Amygdala (tissue), 56 donors: Measurements from ENCODE around the gene HABP4.

Experiments
- DNase-seq, 56 donors: peaks; one replicate each; lab custom pipeline; 2025; lab: John Stamatoyannopoulos, UW

Gene HABP4

GRCh38 chr9:96449845-96450612, at the start of gene HABP4:
Gene HABP4, plus strand, starts transcription at chr9:96450169. Its CDS starts 111 bp downstream, at chr9:96450280.
- peak; percentile 57 to 98 (median 92) for DNase-seq

- DNase-seq, result no peak
Observed at GRCh38 chr9:96408409-96409280, 41.3 kb upstream of the HABP4 start.

DNA sequence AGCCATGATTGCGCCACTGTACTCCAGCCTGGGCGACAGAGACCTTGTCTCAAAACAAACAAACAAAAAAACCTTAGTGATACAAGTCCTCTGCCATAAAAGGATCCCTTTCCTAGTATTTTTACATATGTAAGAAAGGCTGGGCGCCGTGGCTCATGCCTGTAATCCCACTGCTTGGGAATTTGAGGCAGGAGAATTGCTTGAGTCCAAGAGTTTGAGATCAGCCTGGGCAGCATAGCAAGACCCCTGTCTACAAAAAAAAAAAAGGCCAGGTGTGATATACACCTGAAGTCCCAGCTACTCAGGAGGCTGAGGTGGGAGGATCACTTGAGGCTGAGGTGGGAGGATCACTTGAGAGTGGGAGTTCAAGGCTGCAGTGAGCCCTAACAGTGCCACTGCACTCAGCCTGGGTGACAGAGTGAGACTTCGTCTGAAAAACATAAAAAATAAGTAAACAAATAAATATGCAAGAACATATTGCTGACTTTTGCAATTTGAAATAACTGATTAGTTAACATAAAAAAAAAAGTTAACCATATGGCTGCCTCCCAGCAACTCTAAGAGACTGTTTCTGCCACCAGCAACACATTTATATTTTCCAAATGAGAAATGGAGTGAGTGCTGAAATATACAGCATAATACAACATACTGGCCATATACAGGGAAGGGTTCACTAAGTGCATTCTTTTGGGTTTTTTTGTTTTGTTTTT, 38.7 kb upstream of the HABP4 start:
- DNase-seq, result no peak

DNA sequence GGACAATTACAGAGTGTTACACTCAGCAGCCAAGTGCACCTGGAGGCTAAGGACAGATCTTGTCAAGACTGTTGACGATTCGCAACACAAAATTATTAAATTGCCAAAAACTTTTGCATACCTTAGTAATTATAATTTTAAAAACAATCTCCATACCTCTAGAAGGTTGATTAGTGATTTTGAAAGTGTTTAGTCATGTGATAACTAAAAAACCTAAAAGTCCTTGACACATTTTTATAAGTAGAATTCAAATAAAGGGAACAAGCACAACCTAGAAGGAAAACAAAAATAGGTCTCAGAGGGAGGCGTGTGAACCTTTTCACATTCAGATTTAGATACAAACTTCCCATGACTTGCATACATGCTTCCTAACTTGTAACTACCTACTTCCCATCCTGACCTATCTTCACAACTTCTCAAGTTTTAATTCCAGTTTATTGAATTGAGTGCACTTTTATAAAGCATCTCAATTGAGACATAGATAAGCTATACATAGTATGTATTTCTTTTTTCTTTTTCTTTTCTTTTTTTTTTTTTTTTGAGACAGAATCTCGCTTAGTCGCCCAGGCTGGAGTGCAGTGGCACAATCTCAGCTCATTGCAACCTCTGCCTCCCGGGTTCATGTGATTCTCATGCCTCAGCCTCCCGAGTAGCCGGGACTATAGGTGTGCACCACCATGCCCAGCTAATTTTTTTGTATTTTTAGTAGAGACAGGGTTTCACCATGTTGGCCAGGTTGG, 37.6 kb upstream of the HABP4 start:
- no peak for DNase-seq

DNA sequence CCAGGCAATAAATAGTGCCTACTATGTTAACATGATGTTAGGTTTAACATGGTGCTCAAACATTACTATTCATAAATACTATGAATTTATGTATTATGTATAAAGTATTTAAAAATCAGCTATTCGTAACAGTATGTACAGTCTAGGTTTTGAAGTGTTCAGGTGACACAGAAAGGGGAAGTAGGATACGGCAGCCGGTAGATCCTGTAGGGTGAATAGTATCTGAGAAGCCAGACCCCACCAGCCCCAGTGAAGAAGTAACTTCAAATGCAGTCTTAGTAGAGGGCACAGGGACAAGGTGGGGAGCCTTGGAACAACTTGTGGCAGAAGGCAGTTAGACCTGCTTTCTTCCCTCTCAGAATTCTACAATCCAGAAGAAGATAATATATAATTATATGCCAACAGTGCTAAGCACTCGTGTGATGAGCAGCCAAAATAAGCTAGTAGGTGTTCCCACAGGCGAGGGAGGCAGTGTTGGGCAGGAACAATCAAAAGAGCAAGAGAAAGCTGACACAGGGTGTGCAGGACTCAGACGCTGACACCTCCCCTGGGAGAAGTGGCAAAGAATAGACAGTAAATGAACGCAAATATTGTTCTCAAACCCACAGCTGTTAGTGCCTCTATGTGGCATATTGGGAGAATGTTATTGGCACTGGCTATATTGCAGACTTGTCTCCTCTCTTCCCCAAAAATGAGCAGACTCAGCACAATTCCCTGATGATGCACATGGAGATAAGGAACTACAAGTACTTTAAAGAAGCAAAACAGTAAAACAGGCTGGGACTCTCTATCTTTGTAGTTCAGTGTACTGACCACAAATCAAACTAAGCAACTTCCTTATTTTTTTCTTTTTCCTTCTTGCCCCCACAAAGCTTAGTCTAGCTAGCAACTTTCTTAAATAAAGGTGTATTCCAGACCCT, 36.4 kb upstream of the HABP4 start:
- DNase-seq, result peak in 24 of 56 donors; percentile 1 to 52 (median 15)

DNA sequence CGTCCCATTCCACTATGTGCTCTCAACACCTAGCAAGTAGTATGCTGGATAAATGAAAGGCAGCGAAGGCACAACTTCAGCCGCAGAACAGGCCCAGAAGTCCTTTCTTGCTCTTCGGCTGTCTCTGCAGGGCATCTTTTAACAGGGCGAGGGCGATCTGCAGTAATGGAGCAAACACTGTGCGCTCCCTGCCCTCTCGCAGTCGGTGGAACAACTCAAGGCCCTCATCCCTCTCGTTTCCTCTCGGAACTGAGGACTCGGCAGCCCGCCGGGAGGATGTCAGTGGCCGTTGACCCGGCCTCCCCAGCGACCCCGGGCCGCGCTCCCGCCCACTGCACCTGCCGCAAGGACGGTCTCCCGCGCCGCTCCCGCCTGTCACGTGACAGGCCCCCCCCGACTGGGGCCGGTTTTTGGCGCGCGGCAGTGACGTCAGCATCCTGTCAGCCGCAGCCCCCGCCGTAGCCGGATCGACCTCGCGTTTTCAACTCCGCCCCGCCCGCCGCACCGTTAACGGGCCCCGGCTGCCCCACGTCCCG, 32.9 kb upstream of the HABP4 start:
- peak; percentile 30 to 91 (median 76) for DNase-seq

GRCh38 chr9:96417661-96418082, 32.3 kb upstream of the HABP4 start:
- DNase-seq, result peak in 9 of 56 donors; percentile 13 to 62 (median 40)

DNA sequence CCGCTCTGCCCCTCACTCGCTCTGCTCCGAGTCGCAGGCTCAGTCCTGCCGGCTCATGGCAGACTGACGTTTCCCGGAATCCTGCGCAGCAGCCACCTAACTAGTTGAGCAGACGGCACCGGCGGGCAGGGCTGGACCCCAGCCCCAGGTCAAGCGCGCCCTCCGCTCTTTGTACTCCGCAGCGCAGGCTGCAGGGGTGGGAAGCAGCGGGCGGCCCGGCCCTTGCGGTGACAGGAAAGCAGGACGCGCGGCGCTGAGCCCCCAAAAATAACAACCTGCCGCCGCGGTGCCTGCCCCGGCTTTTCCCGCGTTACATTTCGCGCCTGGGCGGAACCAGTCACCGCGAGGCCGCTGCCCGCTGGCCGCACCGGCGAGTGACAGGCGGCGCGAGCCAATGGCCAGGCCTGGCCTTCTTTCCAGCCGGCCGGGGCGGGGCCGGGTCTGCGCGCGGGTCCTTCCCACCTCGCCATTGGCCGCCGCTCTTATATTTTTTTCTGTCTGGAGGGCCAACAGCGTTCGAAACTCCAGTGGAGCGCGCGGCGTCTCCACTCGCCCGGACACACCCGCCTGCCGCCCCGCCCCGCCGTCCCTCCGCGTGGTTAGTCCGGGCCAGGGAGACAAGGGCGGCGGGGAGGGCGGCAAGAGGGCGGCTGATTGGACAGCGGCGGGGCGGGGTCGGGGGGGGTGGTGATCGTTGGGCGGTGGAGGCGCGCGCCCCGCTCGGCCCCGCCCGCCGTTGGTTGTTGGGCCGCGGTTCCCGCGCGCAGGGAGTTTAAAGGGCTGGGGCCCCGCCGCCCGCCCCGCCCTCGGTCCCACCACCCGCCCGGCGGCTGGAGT, 31.7 kb upstream of the HABP4 start, which contains the start of gene ZNF367:
Gene ZNF367 (minus strand): TSS at position 288 of the 837 bp plus-strand sequence. CDS start 338 bp downstream, outside the sequence.
- DNase-seq, result peak; percentile 75 to 100 (median 94)

DNA sequence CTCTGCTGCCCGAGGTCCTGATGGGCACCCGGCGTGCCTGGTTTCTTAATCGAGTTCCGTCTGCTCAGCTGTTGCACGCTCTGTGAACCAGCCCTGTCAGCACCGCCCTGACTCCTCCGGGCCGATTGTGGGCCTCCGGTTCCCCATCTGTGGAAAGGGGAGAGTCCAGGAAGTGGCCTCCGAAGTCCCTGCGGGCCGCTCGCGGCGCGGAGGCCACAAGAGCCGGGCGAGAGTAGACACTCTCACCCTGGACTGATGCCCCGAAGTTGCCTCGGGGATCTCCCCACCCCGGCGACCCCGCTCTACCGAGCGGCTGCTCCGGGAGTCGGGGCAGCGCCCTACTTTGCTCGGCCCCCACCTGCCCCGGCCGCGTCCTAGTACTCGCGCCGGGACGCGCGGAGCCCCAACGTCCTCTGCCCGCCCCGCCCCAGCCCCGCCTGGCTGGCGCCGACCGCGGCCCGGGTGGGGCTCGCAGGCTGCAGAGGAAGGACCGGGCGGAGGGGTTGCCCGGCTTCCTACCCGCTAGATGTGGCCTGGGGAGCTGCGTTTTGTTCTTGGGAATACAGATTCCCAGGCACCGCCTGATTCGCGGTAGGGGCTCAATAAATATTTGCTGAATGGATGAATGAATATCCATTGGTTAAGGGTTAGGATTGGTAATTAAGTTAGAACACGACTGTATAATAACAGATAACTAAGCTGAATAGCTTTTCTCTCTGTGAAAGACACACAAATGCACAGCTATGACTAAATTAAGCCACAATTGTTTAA, 30.9 kb upstream of the HABP4 start:
- peak in 38 of 56 donors; percentile 29 to 92 (median 63) for DNase-seq

- no peak for DNase-seq
Observed at GRCh38 chr9:96419691-96419969, 30.3 kb upstream of the HABP4 start.

DNA sequence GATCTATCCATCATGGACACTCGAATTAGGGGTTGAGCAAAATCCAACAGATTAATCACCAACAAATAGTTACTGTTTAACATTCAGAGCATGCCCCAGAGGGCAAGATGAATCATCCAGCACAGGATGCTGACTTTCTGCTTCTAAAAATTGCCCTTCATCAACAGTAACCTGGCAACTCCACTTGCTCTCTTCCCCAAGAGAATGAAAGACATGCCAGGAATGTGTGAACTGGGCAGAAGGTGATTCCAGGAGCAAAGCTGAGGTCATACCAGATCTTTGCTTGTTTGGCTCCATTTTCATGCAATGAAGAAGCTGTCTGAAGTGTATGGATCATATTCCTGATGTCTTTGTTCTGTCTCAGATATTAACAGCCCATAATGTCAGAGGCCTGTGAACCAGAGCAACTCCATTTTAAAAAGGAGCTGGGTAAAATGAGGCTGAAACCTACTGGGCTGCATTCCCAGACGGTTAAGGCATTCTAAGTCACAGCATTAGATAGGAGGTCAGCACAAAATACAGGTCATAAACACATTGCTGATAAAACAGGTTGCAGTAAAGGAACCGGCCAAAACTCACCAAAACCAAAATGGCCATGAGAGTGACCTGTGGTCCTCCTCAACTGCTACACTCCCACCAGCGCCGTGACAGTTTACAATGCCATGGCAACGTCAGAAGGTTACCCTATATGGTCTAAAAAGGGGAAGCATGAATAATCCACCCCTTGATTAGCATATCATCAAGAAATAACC, 29.3 kb upstream of the HABP4 start:
- DNase-seq, result peak in 3 of 56 donors; percentile 7 to 11 (median 9)

DNA sequence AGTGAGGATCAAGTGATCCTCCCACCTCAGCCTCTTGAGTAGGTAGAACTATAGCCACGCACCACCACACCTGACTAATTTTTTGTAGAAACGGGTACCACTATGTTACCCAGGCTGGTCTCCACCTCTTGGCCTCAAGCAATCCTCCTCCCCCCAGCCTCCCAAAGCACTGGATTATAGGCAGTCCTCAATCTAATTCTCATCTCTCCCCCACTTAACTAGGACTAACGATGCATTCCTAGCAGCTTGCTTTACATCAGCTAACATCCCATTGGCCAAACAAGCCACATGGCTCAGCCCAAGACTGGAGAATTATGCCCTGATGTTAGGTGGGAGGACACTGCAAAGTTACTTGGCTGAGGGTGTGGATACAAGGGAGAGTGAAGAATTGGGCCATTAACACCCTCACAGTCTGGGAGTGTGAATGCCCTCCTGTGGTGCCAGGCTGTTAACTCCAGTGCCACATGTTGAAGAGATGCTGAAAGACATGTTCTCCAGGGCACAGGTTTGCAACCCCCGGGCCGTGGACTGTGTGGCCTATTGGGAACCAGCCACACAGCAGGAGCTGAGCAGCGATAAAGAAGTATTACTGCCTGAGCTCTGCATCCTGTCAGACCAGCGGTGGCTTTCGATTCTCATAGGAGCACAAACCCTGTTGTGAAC, 26.5 kb upstream of the HABP4 start:
- no peak for DNase-seq

- no peak for DNase-seq
Observed at GRCh38 chr9:96423985-96424336, 26.0 kb upstream of the HABP4 start.

DNA sequence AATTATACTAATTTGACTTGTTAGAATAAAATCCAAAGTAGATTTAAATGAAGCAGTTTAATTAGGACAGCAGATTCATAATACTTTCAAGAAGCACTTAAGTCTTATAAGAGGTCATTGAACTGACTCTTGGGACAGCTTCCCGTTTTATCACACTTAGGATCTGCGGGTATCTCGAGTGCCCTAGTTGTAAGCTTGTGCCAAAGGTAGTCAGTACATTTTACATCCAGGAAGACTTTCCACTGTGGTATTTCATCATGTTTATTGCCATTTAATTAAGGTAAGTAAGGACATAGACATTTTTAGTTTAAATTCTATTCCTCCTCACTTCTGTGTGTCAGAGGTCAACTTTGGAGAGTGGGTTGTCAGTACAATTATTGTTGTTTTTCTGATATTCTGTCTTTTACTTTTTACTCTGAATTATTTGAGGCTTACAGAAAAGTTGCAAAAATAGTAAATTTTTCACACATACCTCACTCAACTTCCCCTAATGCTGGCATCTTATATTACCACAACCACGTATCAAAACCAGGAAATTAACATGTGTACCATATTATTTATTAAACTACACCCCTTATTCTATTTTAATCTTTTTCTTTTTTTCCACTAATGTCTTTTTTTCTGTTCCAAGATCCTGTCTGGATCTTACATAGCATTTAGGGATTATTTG, 24.3 kb upstream of the HABP4 start:
- DNase-seq, result no peak

DNA sequence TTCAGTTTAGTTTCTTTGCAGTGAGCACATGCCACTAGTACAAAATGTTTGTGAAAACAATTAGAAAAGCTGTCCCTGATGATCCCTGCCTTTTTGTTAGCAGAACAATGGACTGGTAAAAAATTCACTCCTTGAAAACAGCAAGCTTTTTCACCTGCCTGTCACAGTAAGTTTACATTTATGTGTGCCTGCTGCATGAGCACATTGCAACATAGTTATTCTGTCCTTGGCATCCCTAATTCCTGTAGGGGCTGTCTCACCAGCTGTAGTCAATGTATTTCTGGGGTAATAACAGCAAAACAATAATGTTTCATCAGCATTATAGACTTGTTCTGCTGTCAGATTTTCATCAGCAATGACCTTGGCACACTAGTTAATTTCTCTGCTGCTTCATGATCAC, 20.2 kb upstream of the HABP4 start:
- DNase-seq, result no peak
